ENCODE results near the gene DDX41. TPM values are rescaled to one million over a fixed set of nuclear protein-coding genes. Genes with fewer than 3 reads are reported as not detected.
"Not testable (repeated sequence)": the region's sequence is repeated elsewhere in the genome, so short reads cannot be mapped to it uniquely, and the experiment has no call there.

Gene DDX41
- total and polyA plus RNA-seq, 8 donors, result 54.9 to 263 (median 82.0) TPM

DNA sequence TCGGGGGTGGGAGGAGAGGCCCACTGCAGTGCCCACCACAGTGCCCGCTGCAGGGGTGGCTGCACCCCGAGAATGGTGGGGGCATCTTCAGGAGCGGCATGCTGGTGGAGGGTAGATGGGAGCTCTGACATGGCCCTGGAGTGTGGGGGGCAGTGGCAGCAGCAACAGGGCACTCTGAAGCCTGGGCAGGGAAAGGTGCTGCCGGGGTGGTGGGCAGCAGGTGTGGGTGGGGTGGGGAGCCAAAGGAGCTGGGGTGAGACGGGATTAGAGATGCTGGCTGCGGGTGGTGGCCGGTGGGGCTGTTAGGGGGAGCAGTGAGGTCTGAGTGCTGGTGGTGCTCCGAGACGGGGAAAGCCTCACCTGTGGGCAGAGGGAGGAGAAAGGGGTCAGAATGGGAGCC, 19.6 kb upstream of the DDX41 start:
- no peaks in the 10 kb centered on the region for H3K9me3 ChIP-seq
- TF ChIP-seq POLR2AphosphoS5 (IDR thresholded peaks at IDR 0.05) (no peak), CTCF (IDR thresholded peaks at IDR 0.05) (no peak), EP300 (IDR thresholded peaks at IDR 0.05) (no peak), POLR2A (IDR thresholded peaks at IDR 0.05) (no peak)
- intact Hi-C loops (cut with DNase I; ENCODE audit: low total_unique reads), result no loop called here
- H3K27me3 ChIP-seq, result no peaks in the 10 kb centered on the region
- DNase-seq, result no peak
- peaks cover 22 to 77% (median 73%) of the 10 kb centered on the region in 4 donors for H3K36me3 ChIP-seq
- peak overlapping the region in 2 of 5 donors; percentile 3 to 63 for H3K27ac ChIP-seq
- H3K4me1 ChIP-seq, result peaks cover 13 to 52% (median 40%) of the 10 kb centered on the region in 4 donors
- WGBS, 5 donors, result 90 to 99% (median 95%) methylated on average over 9 to 10 of the region's 10 CpGs
- H3K4me3 ChIP-seq, result no peak overlapping the region

GRCh38 chr5:177535125-177535524, 18.4 kb upstream of the DDX41 start:
- whole genome bisulfite sequencing, 5 donors, result 91 to 96% (median 93%) methylated on average over 7 of the region's 7 CpGs
- intact Hi-C loops (cut with DNase I; ENCODE audit: low total_unique reads), result no loop called here
- TF ChIP-seq EP300 (IDR thresholded peaks at IDR 0.05), result no peak
- Histone ChIP-seq H3K36me3 (peaks cover 34 to 90% (median 86%) of the 10 kb centered on the region in 4 donors), H3K9me3 (no peaks in the 10 kb centered on the region), H3K4me1 (peaks cover 13 to 40% (median 36%) of the 10 kb centered on the region in 4 donors), H3K4me3 (no peak overlapping the region), H3K27ac (no peak overlapping the region), H3K27me3 (no peaks in the 10 kb centered on the region)
- DNase-seq, result no peak

DNA sequence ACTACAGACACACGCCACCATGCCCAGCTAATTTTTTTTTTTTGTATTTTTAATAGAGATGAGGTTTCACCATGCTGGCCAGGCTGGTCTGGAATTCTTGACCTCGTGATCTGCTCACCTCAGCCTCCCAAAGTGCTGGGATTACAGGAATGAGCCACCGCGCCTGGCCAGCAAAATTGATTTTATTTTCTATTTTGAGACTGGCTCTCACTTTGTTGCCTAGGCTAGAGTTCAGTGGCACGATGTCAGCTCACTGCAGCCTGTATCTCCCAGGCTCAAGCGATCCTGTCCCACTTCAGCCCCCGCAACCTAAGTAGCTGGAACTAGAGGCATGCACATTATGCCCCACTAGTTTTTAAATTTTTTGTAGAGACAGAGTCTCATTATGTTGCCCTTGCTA, 17.7 kb upstream of the DDX41 start:
- DNase-seq; intact Hi-C loops (cut with DNase I; ENCODE audit: low total_unique reads); H3K27ac ChIP-seq; H3K9me3 ChIP-seq; H3K4me3 ChIP-seq; H3K27me3 ChIP-seq: not testable (repeated sequence)
- Histone ChIP-seq H3K4me1 (peaks cover 7 to 33% (median 30%) of the 10 kb centered on the region in 4 donors), H3K36me3 (peaks cover 41 to 96% (median 93%) of the 10 kb centered on the region in 4 donors)
- WGBS, 5 donors, result 95 to 99% (median 95%) methylated on average over 7 of the region's 7 CpGs

DNA sequence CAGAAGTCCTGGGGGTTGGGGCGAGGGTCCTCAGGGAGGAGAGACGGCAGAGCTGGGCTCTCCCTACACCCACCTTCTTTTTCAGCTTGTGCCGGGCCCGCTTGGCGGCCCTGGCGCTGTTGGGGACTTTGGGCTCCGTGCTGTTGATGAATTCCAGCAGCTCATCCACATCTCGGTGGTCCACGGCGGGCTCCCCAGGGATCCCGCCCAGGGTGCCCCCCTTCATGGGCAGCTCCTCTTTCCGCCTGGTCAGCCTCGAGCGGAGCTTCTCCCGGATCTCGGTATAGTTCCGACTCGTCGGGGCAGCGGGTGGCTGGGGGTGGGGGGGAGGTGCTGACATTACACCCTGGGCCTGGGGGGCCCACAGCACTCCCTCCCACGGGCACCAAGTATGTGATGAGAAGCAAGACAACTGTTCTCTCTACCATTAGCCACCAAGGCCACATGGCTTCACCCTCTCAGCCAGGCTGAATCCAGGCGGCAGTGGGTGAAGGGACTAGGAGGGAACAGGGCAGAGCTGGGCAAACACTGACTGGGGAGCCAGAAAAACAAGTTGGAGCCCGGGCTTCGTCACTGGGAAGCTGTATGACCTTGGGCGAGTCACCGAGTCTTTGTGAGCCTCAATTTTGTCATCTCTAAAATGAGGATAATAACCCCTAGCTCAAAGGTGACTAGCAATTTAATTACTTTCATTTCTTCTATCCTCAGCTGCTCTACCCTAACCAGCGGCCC, 14.6 kb upstream of the DDX41 start:
- TF ChIP-seq POLR2A (IDR thresholded peaks at IDR 0.05) (no peak), POLR2AphosphoS5 (IDR thresholded peaks at IDR 0.05) (no peak), CTCF (IDR thresholded peaks at IDR 0.05) (no peak), EP300 (IDR thresholded peaks at IDR 0.05) (no peak)
- Histone ChIP-seq H3K36me3 (peaks cover 57 to 100% (median 97%) of the 10 kb centered on the region in 4 donors), H3K9me3 (no peaks in the 10 kb centered on the region), H3K4me3 (no peak overlapping the region), H3K4me1 (peaks cover 0 to 3% (median 1%) of the 10 kb centered on the region in 4 donors), H3K27me3 (no peaks in the 10 kb centered on the region), H3K27ac (no peak overlapping the region)
- intact Hi-C loops (cut with DNase I; ENCODE audit: low total_unique reads), result no loop called here
- no peak for DNase-seq
- 83 to 93% (median 88%) methylated on average over 15 to 27 of the region's 27 CpGs for WGBS, 5 donors

DNA sequence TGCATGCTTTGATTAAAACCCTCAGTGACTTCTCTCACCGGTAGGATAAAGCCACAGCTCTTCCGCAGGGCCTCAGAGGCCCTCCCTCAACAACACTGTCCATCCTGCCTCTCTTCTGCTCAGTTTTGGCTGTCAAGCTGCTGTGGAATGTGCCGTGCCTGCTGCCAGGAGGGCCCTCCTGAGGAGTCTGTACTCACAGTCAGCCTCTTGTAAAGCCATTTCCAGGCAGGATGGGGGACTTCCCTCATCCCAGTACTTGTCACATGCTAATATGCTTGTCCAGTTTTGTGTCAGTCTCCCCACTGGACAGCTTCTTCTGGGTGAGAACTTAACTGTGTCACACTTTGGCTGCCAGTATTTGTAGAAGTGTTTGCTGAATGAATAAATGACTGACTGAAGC, 13.9 kb upstream of the DDX41 start:
- WGBS, 5 donors, result 86 to 96% (median 90%) methylated on average over 3 of the region's 3 CpGs
- no peak for DNase-seq
- TF ChIP-seq EP300 (IDR thresholded peaks at IDR 0.05) (no peak), POLR2A (IDR thresholded peaks at IDR 0.05) (no peak), CTCF (IDR thresholded peaks at IDR 0.05) (no peak), POLR2AphosphoS5 (IDR thresholded peaks at IDR 0.05) (no peak)
- no peaks in the 10 kb centered on the region for H3K9me3 ChIP-seq
- intact Hi-C loops (cut with DNase I; ENCODE audit: low total_unique reads), result no loop called here
- H3K36me3 ChIP-seq, result peaks cover 62 to 100% (median 98%) of the 10 kb centered on the region in 4 donors
- no peak overlapping the region for H3K4me3 ChIP-seq
- H3K27ac ChIP-seq, result no peak overlapping the region
- H3K27me3 ChIP-seq, result no peaks in the 10 kb centered on the region
- no peaks in the 10 kb centered on the region for H3K4me1 ChIP-seq
